Measurements from ENCODE around the gene DMRTA1.

DNA sequence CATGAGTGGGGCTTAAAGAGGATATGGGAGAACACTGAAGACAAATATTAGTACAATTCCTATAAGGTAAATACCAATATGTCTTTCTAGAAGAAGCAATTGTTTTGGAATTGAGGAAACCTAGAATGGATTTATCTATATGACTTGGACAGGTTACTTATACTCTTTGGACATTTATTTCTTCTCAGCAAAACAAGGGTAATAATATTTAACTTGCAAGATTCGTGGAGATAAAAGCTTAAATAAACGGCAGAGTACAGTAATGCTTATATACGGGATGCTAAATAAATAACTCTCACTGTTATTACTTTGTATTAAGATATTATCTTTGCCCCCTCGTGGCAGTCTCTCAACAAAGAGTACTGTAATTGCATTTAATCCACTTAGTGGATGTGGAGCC lies 8.6 kb downstream of the DMRTA1 start:
- TF ChIP-seq EZH2phosphoT487 (IDR thresholded peaks at IDR 0.05; ENCODE audit: borderline replicate concordance, low read depth) (no peak), RAD21 (IDR thresholded peaks at IDR 0.05; ENCODE audit: low read length) (no peak), MAX (IDR thresholded peaks at IDR 0.05; ENCODE audit: low read depth) (no peak), SMC3 (IDR thresholded peaks at IDR 0.05; ENCODE audit: low read depth, low read length) (no peak), YY1 (IDR thresholded peaks at IDR 0.05; ENCODE audit: low read depth) (no peak), FOXM1 (IDR thresholded peaks at IDR 0.05; ENCODE audit: low read depth) (no peak), RFX5 (IDR thresholded peaks at IDR 0.05; ENCODE audit: low read length) (no peak)
- TF ChIP-seq, protein P1, sequence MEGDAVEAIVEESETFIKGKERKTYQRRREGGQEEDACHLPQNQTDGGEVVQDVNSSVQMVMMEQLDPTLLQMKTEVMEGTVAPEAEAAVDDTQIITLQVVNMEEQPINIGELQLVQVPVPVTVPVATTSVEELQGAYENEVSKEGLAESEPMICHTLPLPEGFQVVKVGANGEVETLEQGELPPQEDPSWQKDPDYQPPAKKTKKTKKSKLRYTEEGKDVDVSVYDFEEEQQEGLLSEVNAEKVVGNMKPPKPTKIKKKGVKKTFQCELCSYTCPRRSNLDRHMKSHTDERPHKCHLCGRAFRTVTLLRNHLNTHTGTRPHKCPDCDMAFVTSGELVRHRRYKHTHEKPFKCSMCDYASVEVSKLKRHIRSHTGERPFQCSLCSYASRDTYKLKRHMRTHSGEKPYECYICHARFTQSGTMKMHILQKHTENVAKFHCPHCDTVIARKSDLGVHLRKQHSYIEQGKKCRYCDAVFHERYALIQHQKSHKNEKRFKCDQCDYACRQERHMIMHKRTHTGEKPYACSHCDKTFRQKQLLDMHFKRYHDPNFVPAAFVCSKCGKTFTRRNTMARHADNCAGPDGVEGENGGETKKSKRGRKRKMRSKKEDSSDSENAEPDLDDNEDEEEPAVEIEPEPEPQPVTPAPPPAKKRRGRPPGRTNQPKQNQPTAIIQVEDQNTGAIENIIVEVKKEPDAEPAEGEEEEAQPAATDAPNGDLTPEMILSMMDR (IDR thresholded peaks at IDR 0.05) = no peak
